ENCODE data around the gene AFAP1.

The AFAP1 gene

GRCh38 chr4:7910952-7911578 is 28.6 kb downstream of the AFAP1 start:
- no peak for DNase-seq (ENCODE audit: low read depth)

- DNase-seq (ENCODE audit: low read depth) = no peak
Observed at GRCh38 chr4:7910263-7910896, 29.3 kb downstream of the AFAP1 start.

- DNase-seq (ENCODE audit: low read depth) = no peak
Observed at GRCh38 chr4:7909463-7910262, 30.0 kb downstream of the AFAP1 start.

- DNase-seq (ENCODE audit: low read depth) = no peak
Observed at GRCh38 chr4:7908668-7909067, 31.0 kb downstream of the AFAP1 start.

GRCh38 chr4:7907142-7907541 is 32.5 kb downstream of the AFAP1 start:
- DNase-seq (ENCODE audit: low read depth) = no peak

GRCh38 chr4:7906171-7906701 is 33.4 kb downstream of the AFAP1 start:
- DNase-seq (ENCODE audit: low read depth) = no peak

GRCh38 chr4:7904952-7905915 is 34.4 kb downstream of the AFAP1 start:
- DNase-seq (ENCODE audit: low read depth) = no peak

- DNase-seq (ENCODE audit: low read depth) = no peak
Observed at GRCh38 chr4:7903791-7904516, 35.7 kb downstream of the AFAP1 start.

- no peak for DNase-seq (ENCODE audit: low read depth)
Observed at GRCh38 chr4:7902826-7903225, 36.8 kb downstream of the AFAP1 start.

GRCh38 chr4:7902101-7902553 is 37.5 kb downstream of the AFAP1 start:
- no peak for DNase-seq (ENCODE audit: low read depth)

- no peak for DNase-seq (ENCODE audit: low read depth)
Observed at GRCh38 chr4:7901311-7901885, 38.3 kb downstream of the AFAP1 start.

- DNase-seq (ENCODE audit: low read depth) = no peak
Observed at GRCh38 chr4:7900334-7900909, 39.2 kb downstream of the AFAP1 start.

- no peak for DNase-seq (ENCODE audit: low read depth)
Observed at GRCh38 chr4:7899184-7899869, 40.3 kb downstream of the AFAP1 start.

- no peak for DNase-seq (ENCODE audit: low read depth)
Observed at GRCh38 chr4:7898385-7898784, 41.3 kb downstream of the AFAP1 start.

- DNase-seq (ENCODE audit: low read depth) = no peak
Observed at GRCh38 chr4:7897811-7898210, 41.9 kb downstream of the AFAP1 start.

- no peak for DNase-seq (ENCODE audit: low read depth)
Observed at GRCh38 chr4:7894677-7895181, 44.9 kb downstream of the AFAP1 start.

- no peak for DNase-seq (ENCODE audit: low read depth)
Observed at GRCh38 chr4:7894098-7894676, 45.5 kb downstream of the AFAP1 start.

- no peak for DNase-seq (ENCODE audit: low read depth)
Observed at GRCh38 chr4:7893539-7893938, 46.1 kb downstream of the AFAP1 start.
